ENCODE measurements around the gene TSTD1.

DNA sequence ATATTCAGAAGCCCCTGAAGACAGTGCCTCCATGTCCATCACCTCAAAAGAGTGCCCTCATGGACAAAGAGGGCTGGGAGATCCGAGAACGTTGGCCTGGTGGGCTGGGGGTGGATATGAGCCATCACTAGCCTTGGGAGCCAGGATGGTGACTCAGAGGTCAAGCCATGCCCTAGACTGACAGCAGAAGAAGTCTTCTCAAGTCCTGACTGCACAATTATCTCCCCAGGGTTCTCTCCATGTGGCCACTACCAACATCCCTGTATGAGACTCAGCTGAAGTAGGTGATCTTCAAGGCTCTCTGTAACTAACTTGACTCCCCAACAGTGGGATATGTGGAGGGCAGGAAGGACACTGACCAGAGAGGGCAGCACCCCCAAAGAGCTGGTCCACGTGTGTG lies 14.1 kb upstream of the TSTD1 start:
- TF ChIP-seq, protein P1, sequence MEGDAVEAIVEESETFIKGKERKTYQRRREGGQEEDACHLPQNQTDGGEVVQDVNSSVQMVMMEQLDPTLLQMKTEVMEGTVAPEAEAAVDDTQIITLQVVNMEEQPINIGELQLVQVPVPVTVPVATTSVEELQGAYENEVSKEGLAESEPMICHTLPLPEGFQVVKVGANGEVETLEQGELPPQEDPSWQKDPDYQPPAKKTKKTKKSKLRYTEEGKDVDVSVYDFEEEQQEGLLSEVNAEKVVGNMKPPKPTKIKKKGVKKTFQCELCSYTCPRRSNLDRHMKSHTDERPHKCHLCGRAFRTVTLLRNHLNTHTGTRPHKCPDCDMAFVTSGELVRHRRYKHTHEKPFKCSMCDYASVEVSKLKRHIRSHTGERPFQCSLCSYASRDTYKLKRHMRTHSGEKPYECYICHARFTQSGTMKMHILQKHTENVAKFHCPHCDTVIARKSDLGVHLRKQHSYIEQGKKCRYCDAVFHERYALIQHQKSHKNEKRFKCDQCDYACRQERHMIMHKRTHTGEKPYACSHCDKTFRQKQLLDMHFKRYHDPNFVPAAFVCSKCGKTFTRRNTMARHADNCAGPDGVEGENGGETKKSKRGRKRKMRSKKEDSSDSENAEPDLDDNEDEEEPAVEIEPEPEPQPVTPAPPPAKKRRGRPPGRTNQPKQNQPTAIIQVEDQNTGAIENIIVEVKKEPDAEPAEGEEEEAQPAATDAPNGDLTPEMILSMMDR (IDR thresholded peaks at IDR 0.05; ENCODE audit: poor library complexity) = no peak
- TF ChIP-seq EZH2 (IDR thresholded peaks at IDR 0.05; ENCODE audit: borderline replicate concordance) (no peak), EZH2phosphoT487 (IDR thresholded peaks at IDR 0.05; ENCODE audit: low read depth, severe bottlenecking, unreplicated experiment) (no peak)

Data from hepatocyte (in vitro differentiated cells).